IMR-90 (cell line): ENCODE measurements around the gene TET1. TPM values are rescaled to one million over a fixed set of nuclear protein-coding genes. Genes with fewer than 3 reads are reported as not detected.

Experiments used
- ATAC-seq: fragments of 200-7000 bp; cut with Tn5 transposase; 2 replicates; pipeline ENCODE4 v1.9.1; 2020; ENCODE audit warnings: low read depth, mild to moderate bottlenecking, moderate library complexity
- BruUV-seq: library from RNA; stranded (reverse); fragments of 400-500 nt; replicated peaks from 2 replicates; lab custom pipeline; 2021; lab: Mats Ljungman, UMichigan
- CTCF ChIA-PET: fragments of 300-600 bp; formaldehyde crosslinking; extraction: SDS; loops from one replicate; lab custom pipeline; 2021; ENCODE audit warnings: antibody characterized with exemption; lab: Yijun Ruan, JAX
- POLR2A ChIA-PET: fragments of 300-600 bp; sonication (Branson Sonifier 250); formaldehyde crosslinking; loops from one replicate; lab custom pipeline; 2022; ENCODE audit warnings: antibody characterized with exemption; ENCODE audit not compliant: unreplicated experiment; lab: Charles Lee
- DNase-seq: peaks from one replicate; pipeline ENCODE4 v3.0.0; 2013
- H2AFZ ChIP-seq: replicated peaks from 2 replicates; pipeline ENCODE3; 2013; ENCODE audit warnings: low read length, mild to moderate bottlenecking; ENCODE audit not compliant: poor library complexity
- H2AK5ac ChIP-seq: 2 replicates; pipeline ENCODE4 v1.6.1; 2013; ENCODE audit warnings: low read depth, low read length, inconsistent platforms
- H2AK9ac ChIP-seq: replicated peaks from 2 replicates; pipeline ENCODE3; 2013; ENCODE audit warnings: mild to moderate bottlenecking, low read depth, low read length, moderate library complexity; ENCODE audit not compliant: poor library complexity
- H2BK120ac ChIP-seq: 2 replicates; pipeline ENCODE4 v1.6.1; 2013; ENCODE audit warnings: low read depth, low read length, inconsistent platforms
- H2BK15ac ChIP-seq: 3 replicates; pipeline ENCODE4 v1.6.1; 2013; ENCODE audit warnings: low read depth, low read length, inconsistent platforms
- H2BK20ac ChIP-seq: 2 replicates; pipeline ENCODE4 v1.6.1; 2013; ENCODE audit warnings: low read depth, mild to moderate bottlenecking, inconsistent platforms, low read length, moderate library complexity
- H2BK5ac ChIP-seq: 2 replicates; pipeline ENCODE4 v1.6.1; 2013; ENCODE audit warnings: mild to moderate bottlenecking, low read depth, low read length, inconsistent platforms; ENCODE audit not compliant: poor library complexity, severe bottlenecking
- H3K14ac ChIP-seq: replicated peaks from 2 replicates; pipeline ENCODE4 v1.6.1; 2013; ENCODE audit warnings: low read depth, low read length, inconsistent platforms
- H3K18ac ChIP-seq: 2 replicates; pipeline ENCODE4 v1.6.1; 2013; ENCODE audit warnings: low read depth, low read length, control low read depth
- H3K23ac ChIP-seq: 2 replicates; pipeline ENCODE4 v1.6.1; 2013; ENCODE audit warnings: low read depth, low read length, inconsistent platforms
- H3K27ac ChIP-seq: 2 replicates; pipeline ENCODE4 v1.5.1; 2013; ENCODE audit warnings: mild to moderate bottlenecking, control low read depth, low read length; ENCODE audit not compliant: insufficient read depth
- H3K27me3 ChIP-seq: 2 replicates; pipeline ENCODE4 v1.6.1; 2013; ENCODE audit warnings: low read length; ENCODE audit not compliant: control insufficient read depth, insufficient read depth
- H3K36me3 ChIP-seq: 2 replicates; pipeline ENCODE4 v1.6.1; 2013; ENCODE audit warnings: low read length, mixed read lengths; ENCODE audit not compliant: control insufficient read depth, insufficient read depth
- H3K4ac ChIP-seq: 2 replicates; pipeline ENCODE4 v1.6.1; 2013; ENCODE audit warnings: low read depth, low read length, inconsistent platforms
- H3K4me1 ChIP-seq: 2 replicates; pipeline ENCODE4 v1.6.1; 2013; ENCODE audit warnings: low read length, mixed read lengths; ENCODE audit not compliant: control insufficient read depth, insufficient read depth
- H3K4me2 ChIP-seq: 2 replicates; pipeline ENCODE4 v1.6.1; 2013; ENCODE audit warnings: low read depth, mild to moderate bottlenecking, control low read depth, low read length, moderate library complexity
- H3K4me3 ChIP-seq: 2 replicates; pipeline ENCODE4 v1.5.1; 2013; ENCODE audit warnings: low read depth, mild to moderate bottlenecking, control low read depth, low read length, moderate library complexity; ENCODE audit not compliant: insufficient read depth
- H3K56ac ChIP-seq: 2 replicates; pipeline ENCODE4 v1.6.1; 2013; ENCODE audit warnings: low read length, inconsistent platforms; ENCODE audit not compliant: insufficient read depth; ENCODE audit errors: extremely low read depth
- H3K79me1 ChIP-seq, 2 experiments: 2 replicates each; pipeline ENCODE4 v1.6.1; 2013; ENCODE audit warnings: low read length in 2 of 2, inconsistent platforms in 1 of 2, low read depth in 1 of 2
- H3K9ac ChIP-seq: 2 replicates; pipeline ENCODE4 v1.6.1; 2013; ENCODE audit warnings: low read depth, low read length, control low read depth
- H3K9me1 ChIP-seq: 2 replicates; pipeline ENCODE4 v1.6.1; 2013; ENCODE audit warnings: low read length, inconsistent platforms; ENCODE audit not compliant: insufficient read depth
- H3K9me3 ChIP-seq: 2 replicates; pipeline ENCODE4 v1.6.1; 2013; ENCODE audit warnings: low read length; ENCODE audit not compliant: control insufficient read depth, insufficient read depth
- H4K20me1 ChIP-seq: 2 replicates; pipeline ENCODE4 v1.6.1; 2013; ENCODE audit warnings: low read length, inconsistent platforms; ENCODE audit not compliant: insufficient read depth
- H4K5ac ChIP-seq: 2 replicates; pipeline ENCODE4 v1.6.1; 2013; ENCODE audit warnings: mild to moderate bottlenecking, low read depth, low read length, control low read depth
- H4K8ac ChIP-seq, 2 experiments: 2 replicates each; pipeline ENCODE4 v1.6.1; 2013; ENCODE audit warnings: low read depth in 2 of 2, low read length in 2 of 2, control low read depth in 1 of 2, inconsistent platforms in 1 of 2
- H4K91ac ChIP-seq: 2 replicates; pipeline ENCODE4 v1.6.1; 2013; ENCODE audit warnings: low read depth, low read length, inconsistent platforms; ENCODE audit not compliant: insufficient read depth
- BHLHE40 ChIP-seq: fragments of 150-350 bp; IDR thresholded peaks from 2 replicates; pipeline ENCODE4 v1.6.1; 2016; ENCODE audit warnings: mild to moderate bottlenecking, low read depth, low read length
- CHD1 ChIP-seq: IDR thresholded peaks from 2 replicates; pipeline ENCODE4 v1.6.1; 2012; ENCODE audit warnings: low read depth, low read length, improper control_type of control experiment
- CTCF ChIP-seq: conservative IDR thresholded peaks from 2 replicates; pipeline ENCODE4 v1.5.1; 2012; ENCODE audit warnings: mild to moderate bottlenecking, low read depth, low read length, improper control_type of control experiment
- ELK1 ChIP-seq: fragments of 150-350 bp; IDR thresholded peaks from 2 replicates; pipeline ENCODE4 v1.6.1; 2016; ENCODE audit warnings: low read depth, mild to moderate bottlenecking, low read length, moderate library complexity, borderline replicate concordance
- MAFK ChIP-seq: IDR thresholded peaks from 2 replicates; pipeline ENCODE4 v1.6.1; 2012; ENCODE audit warnings: low read depth, low read length, improper control_type of control experiment
- MAZ ChIP-seq: IDR thresholded peaks from 2 replicates; pipeline ENCODE4 v1.6.1; 2012; ENCODE audit warnings: low read depth, mild to moderate bottlenecking, low read length, improper control_type of control experiment, moderate library complexity, borderline replicate concordance
- MXI1 ChIP-seq: IDR thresholded peaks from 2 replicates; pipeline ENCODE4 v1.6.1; 2012; ENCODE audit warnings: low read depth, mild to moderate bottlenecking, low read length, moderate library complexity, borderline replicate concordance
- NFE2L2 ChIP-seq: fragments of 150-350 bp; IDR thresholded peaks from 2 replicates; pipeline ENCODE4 v1.6.1; 2016; ENCODE audit warnings: low read depth, mild to moderate bottlenecking, low read length
- POLR2A ChIP-seq: IDR thresholded peaks from 2 replicates; pipeline ENCODE4 v1.6.1; 2012; ENCODE audit warnings: mild to moderate bottlenecking, low read depth, low read length
- SMC3 ChIP-seq: fragments of 150-350 bp; IDR thresholded peaks from 2 replicates; pipeline ENCODE4 v1.6.1; 2016; ENCODE audit warnings: low read depth, mild to moderate bottlenecking, antibody characterized with exemption, low read length, moderate library complexity
- USF2 ChIP-seq: fragments of 150-350 bp; IDR thresholded peaks from 2 replicates; pipeline ENCODE4 v1.6.1; 2017; ENCODE audit warnings: mild to moderate bottlenecking, antibody characterized with exemption, low read length, low read depth
- WGBS, 2 experiments: methylation state at CpG; one replicate each; pipeline versions ENCODE4 v1.1.5 to v1.1.7; 2013; ENCODE audit warnings: missing lambda C conversion rate in 2 of 2; ENCODE audit not compliant: insufficient read length in 1 of 2; ENCODE audit errors: extremely low coverage in 2 of 2; 5-methylcytosine and 5-hydroxymethylcytosine counted together
- dilution Hi-C: fragments of 300-500 bp; cut with HindIII; formaldehyde crosslinking; loops from one replicate; pipeline ENCODE4 v1.14.3; 2018; ENCODE audit warnings: low sequenced_read_pairs; ENCODE audit not compliant: unreplicated experiment
- in situ Hi-C: fragments of 300-500 bp; cut with MboI; formaldehyde crosslinking; loops from 3 replicates; pipeline ENCODE4 v1.14.3; 2019; ENCODE audit warnings: low sequenced_read_pairs, inconsistent platforms, mixed read lengths
- intact Hi-C: fragments of 100-400 bp; cut with micrococcal nuclease; formaldehyde crosslinking; loops from 2 replicates; pipeline ENCODE4 v1.10.0; 2022
- polyA plus RNA-seq, 3 experiments: library from polyadenylated mRNA; depleted of rRNA; stranded (reverse); fragments of >200 nt; gene quantifications; 2 replicates each; pipeline ENCODE4 v1.2.3, GENCODE V29; 2012; ENCODE audit warnings: low replicate concordance in 1 of 3
- total RNA-seq: library from RNA; depleted of rRNA; stranded (reverse); fragments of >200 nt; gene quantifications from 2 replicates; pipeline ENCODE4 v1.2.3, GENCODE V29; 2012

Gene TET1
- total and polyA plus RNA-seq, 2 of the 4 experiments (the other 2 are of a cell fraction), result 1.0 to 4.3 TPM

GRCh38 chr10:68697106-68697505 lies 137.0 kb downstream of the TET1 start:
- no peaks in the 10 kb centered on the region for H3K9me3 ChIP-seq
- no peak overlapping the region for H4K5ac ChIP-seq
- no peaks in the 10 kb centered on the region for H3K9me1 ChIP-seq
- H4K20me1 ChIP-seq, result no peaks in the 10 kb centered on the region
- BruUV-seq, result no TSS peak
- H2BK20ac ChIP-seq, result no peak overlapping the region
- in situ Hi-C loops (no loop called here), intact Hi-C loops (no loop called here), dilution Hi-C loops (no loop called here)
- no peak overlapping the region for H2BK5ac ChIP-seq
- 100% methylated on average over 1 of the region's 1 CpG; no CpG with 5 or more reads in 1 of the 2 experiments for WGBS, 2 experiments
- no peak overlapping the region for H2BK120ac ChIP-seq
- no peak overlapping the region for H3K4ac ChIP-seq
- ATAC-seq (no peak), DNase-seq (no peak)
- no peaks in the 10 kb centered on the region for H3K27me3 ChIP-seq
- no peak overlapping the region for H3K14ac ChIP-seq
- H2AK5ac ChIP-seq, result no peak overlapping the region
- no peak overlapping the region for H4K91ac ChIP-seq
- H3K18ac ChIP-seq, result no peak overlapping the region
- H3K4me2 ChIP-seq, result no peak overlapping the region
- H3K23ac ChIP-seq, result no peak overlapping the region
- no peak overlapping the region for H4K8ac ChIP-seq
- H3K79me1 ChIP-seq, result no peaks in the 10 kb centered on the region
- H3K36me3 ChIP-seq, result no peaks in the 10 kb centered on the region
- no peak overlapping the region for H2BK15ac ChIP-seq
- ChIA-PET POLR2A (no interaction called here), CTCF (no interaction called here)
- H2AK9ac ChIP-seq, result no peak overlapping the region
- H3K56ac ChIP-seq, result no peak overlapping the region
- H2AFZ ChIP-seq, result no peak overlapping the region
- no peak overlapping the region for H3K9ac ChIP-seq
- no peak overlapping the region for H3K27ac ChIP-seq
- no peak overlapping the region for H3K4me3 ChIP-seq
- no peak for TF ChIP-seq MAFK
- TF ChIP-seq BHLHE40, result no peak
- TF ChIP-seq MXI1, result no peak
- TF ChIP-seq MAZ, result no peak
- no peak for TF ChIP-seq CTCF
- TF ChIP-seq USF2, result no peak
- no peak for TF ChIP-seq SMC3
- no peak for TF ChIP-seq CHD1
- TF ChIP-seq ELK1, result no peak
- no peak for TF ChIP-seq NFE2L2
- TF ChIP-seq POLR2A, result no peak
- H3K4me1 ChIP-seq, result no peaks in the 10 kb centered on the region
